ENCODE measurements around the gene ZFAND2A.

ZFAND2A gene

DNA sequence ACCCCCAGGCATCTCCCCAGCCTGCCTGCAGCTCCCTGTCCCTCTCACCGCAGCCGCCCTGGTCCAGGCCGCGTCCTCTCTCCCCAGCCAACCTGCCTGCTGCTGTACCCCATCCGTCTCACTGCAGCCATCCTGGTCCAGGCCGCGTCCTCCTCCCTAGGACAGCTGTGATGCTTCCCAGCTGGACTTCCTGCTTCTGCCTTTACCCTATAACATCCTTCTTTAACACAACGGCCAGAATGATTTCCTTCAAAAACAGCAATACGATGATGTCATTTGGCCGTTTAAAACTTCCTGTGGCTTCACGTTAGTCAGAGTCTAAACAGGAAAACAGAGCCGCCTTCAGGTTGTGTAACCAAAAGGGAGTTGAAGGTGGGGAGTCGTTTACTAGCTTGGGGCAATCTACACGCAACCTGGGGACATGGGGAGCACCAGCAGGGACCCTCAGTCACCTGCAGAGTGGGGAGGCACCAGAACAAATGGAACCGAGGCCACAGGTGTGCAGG is 32.2 kb upstream of the ZFAND2A start:
- Histone ChIP-seq H3K36me3 (ENCODE audit: control insufficient read depth, insufficient read depth, low read length) (no peaks in the 10 kb centered on the region), H3K4me1 (ENCODE audit: control insufficient read depth, insufficient read depth, low read length) (no peaks in the 10 kb centered on the region), H3K27me3 (ENCODE audit: control insufficient read depth, insufficient read depth, low read length) (peaks cover 19% of the 10 kb centered on the region), H3K9ac (ENCODE audit: low read length) (no peak overlapping the region), H3K9me3 (ENCODE audit: control insufficient read depth, low read length) (no peaks in the 10 kb centered on the region), H3K4me3 (ENCODE audit: low read length) (no peak overlapping the region)

DNA sequence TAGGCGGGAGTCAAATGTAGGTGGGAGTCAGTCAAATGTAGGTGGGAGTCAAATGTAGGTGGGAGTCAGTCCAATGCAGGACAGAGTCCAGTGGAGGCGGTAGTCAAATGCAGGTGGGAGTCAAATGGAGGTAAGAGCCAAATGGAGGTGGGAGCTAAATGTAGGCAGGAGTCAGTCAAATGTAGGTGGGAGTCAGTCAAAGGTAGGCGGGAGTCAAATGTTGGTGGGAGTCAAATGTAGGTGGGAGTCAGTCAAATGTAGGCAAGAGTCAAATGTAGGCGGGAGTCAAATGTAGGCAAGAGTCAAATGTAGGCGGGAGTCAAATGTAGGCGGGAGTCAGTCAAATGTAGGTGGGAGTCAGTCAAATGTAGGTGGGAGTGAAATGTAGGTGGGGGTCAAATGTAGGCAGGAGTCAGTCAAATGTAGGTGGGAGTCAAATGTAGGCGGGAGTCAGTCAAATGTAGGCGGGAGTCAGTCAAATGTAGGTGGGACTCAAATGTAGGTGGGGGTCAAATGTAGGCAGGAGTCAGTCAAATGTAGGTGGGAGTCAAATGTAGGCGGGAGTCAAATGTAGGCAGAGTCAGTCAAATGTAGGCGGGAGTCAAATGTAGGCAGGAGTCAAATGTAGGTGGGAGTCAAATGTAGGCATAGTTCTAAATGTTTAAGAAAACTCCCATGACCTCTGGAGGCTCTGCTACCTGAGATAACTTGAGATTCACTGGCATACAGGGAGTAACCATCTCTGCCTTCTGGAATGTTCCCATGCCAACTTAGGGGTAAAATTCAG is 30.2 kb upstream of the ZFAND2A start:
- no peak overlapping the region for H3K4me3 ChIP-seq (ENCODE audit: low read length)
- no peak overlapping the region for H3K9ac ChIP-seq (ENCODE audit: low read length)
- no peaks in the 10 kb centered on the region for H3K9me3 ChIP-seq (ENCODE audit: control insufficient read depth, low read length)
- H3K27me3 ChIP-seq (ENCODE audit: control insufficient read depth, insufficient read depth, low read length) = peaks cover 19% of the 10 kb centered on the region
- H3K36me3 ChIP-seq (ENCODE audit: control insufficient read depth, insufficient read depth, low read length) = no peaks in the 10 kb centered on the region
- H3K4me1 ChIP-seq (ENCODE audit: control insufficient read depth, insufficient read depth, low read length) = no peaks in the 10 kb centered on the region

DNA sequence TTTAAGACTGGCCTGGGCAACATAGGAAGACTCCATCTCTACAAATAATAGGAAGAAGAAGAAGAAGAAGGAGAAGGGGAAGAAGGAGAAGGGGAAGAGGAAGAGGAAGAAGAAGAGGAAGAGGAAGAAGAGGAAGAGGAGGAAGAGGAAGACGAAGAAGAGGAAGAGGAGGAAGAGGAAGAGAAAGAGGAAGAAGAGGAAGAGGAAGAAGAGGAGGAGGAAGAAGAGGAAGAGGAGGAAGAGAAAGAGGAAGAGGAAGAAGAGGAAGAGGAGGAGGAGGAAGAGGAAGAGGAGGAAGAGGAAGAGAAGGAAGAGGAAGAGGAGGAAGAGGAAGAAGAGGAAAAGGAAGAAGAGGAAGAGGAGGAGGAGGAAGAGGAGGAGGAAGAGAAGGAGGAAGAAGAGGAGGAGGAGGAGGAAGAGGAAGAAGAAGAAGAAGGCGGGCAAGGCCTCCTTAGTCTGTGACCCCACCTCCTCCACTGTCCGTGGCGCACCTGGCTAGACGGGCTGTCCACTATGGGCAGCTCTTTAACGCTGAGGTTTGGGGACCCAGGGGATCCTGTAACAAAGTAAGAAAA is 28.8 kb upstream of the ZFAND2A start:
- no peaks in the 10 kb centered on the region for H3K36me3 ChIP-seq (ENCODE audit: control insufficient read depth, insufficient read depth, low read length)
- H3K9ac ChIP-seq (ENCODE audit: low read length) = no peak overlapping the region
- peaks cover 13% of the 10 kb centered on the region for H3K27me3 ChIP-seq (ENCODE audit: control insufficient read depth, insufficient read depth, low read length)
- no peaks in the 10 kb centered on the region for H3K9me3 ChIP-seq (ENCODE audit: control insufficient read depth, low read length)
- H3K4me3 ChIP-seq (ENCODE audit: low read length) = no peak overlapping the region
- no peaks in the 10 kb centered on the region for H3K4me1 ChIP-seq (ENCODE audit: control insufficient read depth, insufficient read depth, low read length)

DNA sequence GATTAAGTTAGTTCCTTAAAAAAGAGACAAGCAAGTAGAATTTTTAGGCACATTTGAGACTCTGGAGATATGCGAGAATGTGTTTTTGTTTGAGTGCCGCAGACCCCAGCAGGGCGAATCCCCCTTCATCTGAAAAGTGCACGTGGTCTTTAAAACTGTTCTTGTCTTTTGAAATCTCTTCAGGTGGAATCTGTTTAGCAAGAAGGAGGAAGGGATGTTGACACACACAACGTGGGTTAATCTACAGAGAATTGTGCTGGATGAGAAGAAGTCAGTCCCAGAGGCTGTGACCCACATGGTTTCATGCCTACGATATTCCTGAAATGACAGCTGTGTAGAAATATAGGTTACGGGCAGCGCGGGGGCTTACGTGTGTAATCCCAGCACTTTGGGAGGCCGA is 27.1 kb upstream of the ZFAND2A start:
- no peaks in the 10 kb centered on the region for H3K36me3 ChIP-seq (ENCODE audit: control insufficient read depth, insufficient read depth, low read length)
- no peak overlapping the region for H3K9ac ChIP-seq (ENCODE audit: low read length)
- peaks cover 8% of the 10 kb centered on the region for H3K27me3 ChIP-seq (ENCODE audit: control insufficient read depth, insufficient read depth, low read length)
- no peaks in the 10 kb centered on the region for H3K4me1 ChIP-seq (ENCODE audit: control insufficient read depth, insufficient read depth, low read length)
- no peak overlapping the region for H3K4me3 ChIP-seq (ENCODE audit: low read length)
- no peaks in the 10 kb centered on the region for H3K9me3 ChIP-seq (ENCODE audit: control insufficient read depth, low read length)

DNA sequence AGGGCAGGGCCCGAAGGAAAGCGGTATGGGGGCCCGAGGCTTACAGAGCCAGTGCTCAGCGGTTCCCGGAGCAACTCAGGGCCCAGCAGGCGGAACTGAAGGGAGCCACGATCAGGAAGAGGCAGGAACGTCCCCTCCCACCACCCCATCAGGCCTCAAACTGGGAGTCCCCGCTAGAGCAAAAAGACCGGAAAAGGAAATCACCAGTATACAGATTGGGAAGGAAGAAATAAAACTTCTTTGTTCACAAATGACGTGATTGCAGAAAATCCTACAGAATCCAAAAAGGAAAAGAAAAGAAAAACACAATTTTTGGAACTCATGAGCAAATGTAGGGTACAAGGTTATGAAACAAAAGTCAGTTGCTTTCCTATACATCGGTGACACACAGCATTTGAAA is 21.6 kb upstream of the ZFAND2A start:
- Histone ChIP-seq H3K36me3 (ENCODE audit: control insufficient read depth, insufficient read depth, low read length) (no peaks in the 10 kb centered on the region), H3K27me3 (ENCODE audit: control insufficient read depth, insufficient read depth, low read length) (peaks cover 6% of the 10 kb centered on the region), H3K4me3 (ENCODE audit: low read length) (no peak overlapping the region), H3K4me1 (ENCODE audit: control insufficient read depth, insufficient read depth, low read length) (peaks cover 1% of the 10 kb centered on the region), H3K9me3 (ENCODE audit: control insufficient read depth, low read length) (no peaks in the 10 kb centered on the region), H3K9ac (ENCODE audit: low read length) (no peak overlapping the region)

DNA sequence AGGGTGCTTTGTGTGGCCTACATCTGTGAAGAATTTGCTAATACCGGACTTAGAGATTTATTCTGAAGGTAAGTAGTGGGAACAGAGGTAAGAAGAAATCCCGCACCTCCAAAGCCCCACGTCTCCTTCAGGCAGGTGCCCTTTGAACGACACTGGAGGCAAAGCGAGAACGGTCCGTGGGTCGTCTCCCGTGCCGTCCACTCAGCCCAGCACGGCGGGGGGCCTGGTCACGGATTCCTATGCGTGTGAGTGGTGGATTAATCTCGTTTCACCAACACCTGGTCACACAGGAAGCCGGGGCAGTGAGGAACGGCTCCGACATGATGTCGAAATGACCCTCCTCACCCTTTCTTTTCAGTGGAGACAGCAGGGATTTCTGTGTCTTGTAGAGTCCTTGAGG is 21.0 kb upstream of the ZFAND2A start:
- H3K36me3 ChIP-seq (ENCODE audit: control insufficient read depth, insufficient read depth, low read length) = no peaks in the 10 kb centered on the region
- peaks cover 6% of the 10 kb centered on the region for H3K27me3 ChIP-seq (ENCODE audit: control insufficient read depth, insufficient read depth, low read length)
- H3K4me1 ChIP-seq (ENCODE audit: control insufficient read depth, insufficient read depth, low read length) = peaks cover 7% of the 10 kb centered on the region
- no peaks in the 10 kb centered on the region for H3K9me3 ChIP-seq (ENCODE audit: control insufficient read depth, low read length)
- no peak overlapping the region for H3K9ac ChIP-seq (ENCODE audit: low read length)
- no peak overlapping the region for H3K4me3 ChIP-seq (ENCODE audit: low read length)

DNA sequence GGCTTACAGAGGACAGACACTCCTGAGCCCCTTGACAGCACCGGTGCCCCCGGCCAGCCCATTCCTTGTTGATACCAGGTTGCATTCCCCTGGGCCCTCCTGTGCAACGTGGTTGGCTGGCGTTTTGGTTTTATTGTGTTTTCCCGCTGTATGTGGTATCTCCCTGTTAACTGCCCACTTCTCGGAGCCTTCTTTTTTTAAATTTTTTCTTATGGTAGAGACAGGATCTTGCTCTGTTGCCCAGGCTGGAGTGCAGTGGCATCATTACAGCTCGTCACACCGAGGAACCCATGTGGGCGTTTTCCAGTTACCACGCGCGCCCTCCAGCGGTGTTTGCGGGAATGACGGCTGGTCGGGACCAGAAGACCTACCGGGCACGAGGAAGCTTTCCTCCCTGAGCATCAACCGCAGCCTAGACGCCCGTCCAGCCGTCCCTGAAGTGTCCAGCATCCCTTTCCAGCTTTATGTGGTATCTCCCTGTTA is 16.9 kb upstream of the ZFAND2A start:
- no peaks in the 10 kb centered on the region for H3K36me3 ChIP-seq (ENCODE audit: control insufficient read depth, insufficient read depth, low read length)
- no peak overlapping the region for H3K9ac ChIP-seq (ENCODE audit: low read length)

DNA sequence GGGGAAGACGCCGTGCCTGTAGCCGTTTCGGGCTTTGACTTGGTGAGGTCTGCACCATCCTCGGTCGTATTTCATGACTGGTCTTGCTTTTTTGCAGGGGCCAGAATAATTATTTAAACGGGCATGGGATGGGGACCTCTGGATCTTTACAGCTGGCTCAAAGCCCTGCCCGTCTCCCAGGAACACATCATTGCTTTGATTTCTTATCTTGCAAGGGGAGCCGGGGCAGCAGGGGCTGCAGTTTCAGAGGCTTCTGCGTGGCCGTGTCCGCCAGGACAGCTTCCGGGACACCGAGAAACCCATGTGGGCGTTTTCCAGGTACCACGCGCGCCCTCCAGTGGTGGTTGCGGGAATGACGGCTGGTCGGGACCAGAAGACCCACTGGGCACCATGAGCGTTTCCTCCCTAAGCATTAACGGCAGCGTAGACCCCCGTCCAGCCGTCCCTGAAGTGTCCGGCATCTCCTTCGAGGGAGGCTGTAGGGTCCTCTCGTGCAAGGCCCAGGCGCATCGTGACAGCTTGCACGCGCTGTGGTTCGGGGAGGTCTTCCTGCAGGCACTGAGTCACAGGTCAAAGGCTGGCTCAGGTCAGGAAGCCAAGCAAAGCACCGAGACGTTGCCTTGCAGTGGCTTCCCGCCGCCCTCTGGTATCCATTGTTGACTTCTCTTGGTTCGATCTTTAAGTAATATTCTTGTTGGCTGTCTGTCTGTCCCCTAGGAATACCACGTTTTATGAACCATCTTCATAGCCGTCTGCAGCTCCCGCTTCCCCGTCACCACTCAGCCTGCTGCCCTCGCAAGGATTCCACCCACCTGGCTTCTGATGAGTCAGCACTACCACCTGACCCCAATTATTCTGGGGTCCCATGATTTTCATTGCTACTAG is 16.2 kb upstream of the ZFAND2A start:
- Histone ChIP-seq H3K36me3 (ENCODE audit: control insufficient read depth, insufficient read depth, low read length) (no peaks in the 10 kb centered on the region), H3K4me1 (ENCODE audit: control insufficient read depth, insufficient read depth, low read length) (peaks cover 11% of the 10 kb centered on the region), H3K27me3 (ENCODE audit: control insufficient read depth, insufficient read depth, low read length) (peaks cover 6% of the 10 kb centered on the region), H3K4me3 (ENCODE audit: low read length) (no peak overlapping the region), H3K9ac (ENCODE audit: low read length) (peak overlapping the region; percentile 35), H3K9me3 (ENCODE audit: control insufficient read depth, low read length) (no peaks in the 10 kb centered on the region)

More for the DNA sequence above, 16.9 kb upstream of the ZFAND2A start:
- H3K4me1 ChIP-seq (ENCODE audit: control insufficient read depth, insufficient read depth, low read length) = peaks cover 11% of the 10 kb centered on the region
- H3K27me3 ChIP-seq (ENCODE audit: control insufficient read depth, insufficient read depth, low read length) = peaks cover 6% of the 10 kb centered on the region
- no peaks in the 10 kb centered on the region for H3K9me3 ChIP-seq (ENCODE audit: control insufficient read depth, low read length)
- no peak overlapping the region for H3K4me3 ChIP-seq (ENCODE audit: low read length)

DNA sequence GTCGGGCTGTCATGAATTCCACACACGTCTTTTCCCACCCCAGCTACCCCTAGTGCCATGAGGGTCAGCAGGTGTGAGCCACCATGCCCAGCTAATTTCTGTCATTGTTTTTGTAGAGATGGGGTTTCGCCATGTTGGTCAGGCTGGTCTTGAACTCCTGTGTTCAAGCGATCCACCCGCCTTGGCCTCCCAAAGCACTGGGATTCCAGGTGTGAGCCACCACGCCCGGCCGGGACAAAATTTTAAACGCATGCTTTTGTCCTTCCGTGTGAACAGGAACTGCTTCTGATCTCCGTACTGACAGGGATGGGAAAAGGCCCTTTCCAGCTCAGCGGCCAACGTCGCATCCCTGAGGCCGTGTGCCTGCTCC is 15.6 kb upstream of the ZFAND2A start:
- Histone ChIP-seq H3K9me3 (ENCODE audit: control insufficient read depth, low read length) (no peaks in the 10 kb centered on the region), H3K4me1 (ENCODE audit: control insufficient read depth, insufficient read depth, low read length) (peaks cover 11% of the 10 kb centered on the region), H3K27me3 (ENCODE audit: control insufficient read depth, insufficient read depth, low read length) (peaks cover 6% of the 10 kb centered on the region), H3K4me3 (ENCODE audit: low read length) (no peak overlapping the region), H3K9ac (ENCODE audit: low read length) (peak overlapping the region; percentile 35), H3K36me3 (ENCODE audit: control insufficient read depth, insufficient read depth, low read length) (no peaks in the 10 kb centered on the region)

DNA sequence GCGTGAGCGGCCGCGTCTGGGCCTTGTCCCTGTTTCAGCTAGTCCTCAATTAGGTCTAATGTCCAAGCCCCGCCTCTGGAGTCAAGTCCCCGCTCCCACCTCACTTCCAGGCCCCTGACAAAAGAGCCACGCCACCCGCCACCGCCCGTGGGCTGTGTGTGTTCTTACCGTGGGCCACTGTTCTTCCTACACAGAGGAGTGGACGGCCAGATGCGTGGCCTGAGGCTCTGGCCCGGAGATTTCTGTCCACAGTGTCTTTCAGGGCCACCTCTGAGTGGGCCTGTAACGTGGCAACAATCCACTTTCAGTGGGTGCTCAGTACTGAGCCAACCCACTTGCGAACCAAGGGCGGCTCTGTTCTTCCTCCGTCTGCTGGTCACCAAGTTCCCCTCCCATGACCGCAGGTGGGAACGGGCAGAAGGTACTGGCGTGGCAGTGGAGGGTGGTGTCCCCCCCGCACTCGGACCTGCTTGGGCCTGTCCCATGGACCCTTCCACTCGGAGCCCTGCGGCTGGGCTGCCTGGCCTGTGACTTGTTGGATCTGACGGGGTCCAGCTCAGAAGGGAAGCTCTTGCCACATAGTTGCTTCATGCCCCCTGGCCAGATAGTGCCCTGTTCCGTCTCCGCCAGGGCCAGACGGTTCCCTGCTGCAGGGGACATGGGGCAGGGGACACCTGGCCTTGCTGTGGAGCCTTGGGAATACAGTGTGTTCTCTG is 15.0 kb upstream of the ZFAND2A start:
- H3K9me3 ChIP-seq (ENCODE audit: control insufficient read depth, low read length) = no peaks in the 10 kb centered on the region
- H3K36me3 ChIP-seq (ENCODE audit: control insufficient read depth, insufficient read depth, low read length) = no peaks in the 10 kb centered on the region
- H3K9ac ChIP-seq (ENCODE audit: low read length) = no peak overlapping the region
- no peak overlapping the region for H3K4me3 ChIP-seq (ENCODE audit: low read length)
- H3K27me3 ChIP-seq (ENCODE audit: control insufficient read depth, insufficient read depth, low read length) = peaks cover 6% of the 10 kb centered on the region
- H3K4me1 ChIP-seq (ENCODE audit: control insufficient read depth, insufficient read depth, low read length) = peaks cover 11% of the 10 kb centered on the region

DNA sequence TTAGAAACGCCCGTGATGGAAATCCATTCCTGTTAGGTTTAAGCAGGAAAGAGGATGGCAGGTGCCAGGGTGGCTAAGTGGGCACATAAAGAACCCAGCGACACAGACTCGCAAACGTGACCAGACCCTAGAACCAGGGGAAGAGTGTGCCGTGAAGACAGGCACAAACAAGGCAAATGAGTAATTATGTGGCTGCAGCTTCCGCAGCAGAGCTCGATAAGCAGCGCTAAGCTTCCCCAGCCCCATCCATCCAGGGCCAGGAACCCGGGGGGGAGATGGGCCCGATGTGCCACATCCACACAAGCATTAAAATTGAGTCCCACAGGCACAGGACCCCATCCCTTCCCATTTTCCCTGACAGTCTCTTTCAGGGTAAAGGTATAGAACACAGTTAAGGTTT is 14.0 kb upstream of the ZFAND2A start:
- no peak overlapping the region for H3K4me3 ChIP-seq (ENCODE audit: low read length)
- no peaks in the 10 kb centered on the region for H3K9me3 ChIP-seq (ENCODE audit: control insufficient read depth, low read length)
- no peaks in the 10 kb centered on the region for H3K36me3 ChIP-seq (ENCODE audit: control insufficient read depth, insufficient read depth, low read length)
- H3K27me3 ChIP-seq (ENCODE audit: control insufficient read depth, insufficient read depth, low read length) = no peaks in the 10 kb centered on the region
- H3K9ac ChIP-seq (ENCODE audit: low read length) = no peak overlapping the region
- peaks cover 11% of the 10 kb centered on the region for H3K4me1 ChIP-seq (ENCODE audit: control insufficient read depth, insufficient read depth, low read length)
